ENCODE results near the gene GRB10.

GRCh38 chr7:50658696-50659095 lies 124.0 kb downstream of the GRB10 start:
- no peak for TF ChIP-seq CTCF (IDR thresholded peaks at IDR 0.05; ENCODE audit: borderline replicate concordance, extremely low read depth, low read length, poor library complexity, severe bottlenecking)
- no peak for TF ChIP-seq EZH2 (IDR thresholded peaks at IDR 0.05; ENCODE audit: borderline replicate concordance, low read depth, low read length, severe bottlenecking)
